ENCODE results near the gene AP2A2.

AP2A2 gene

DNA sequence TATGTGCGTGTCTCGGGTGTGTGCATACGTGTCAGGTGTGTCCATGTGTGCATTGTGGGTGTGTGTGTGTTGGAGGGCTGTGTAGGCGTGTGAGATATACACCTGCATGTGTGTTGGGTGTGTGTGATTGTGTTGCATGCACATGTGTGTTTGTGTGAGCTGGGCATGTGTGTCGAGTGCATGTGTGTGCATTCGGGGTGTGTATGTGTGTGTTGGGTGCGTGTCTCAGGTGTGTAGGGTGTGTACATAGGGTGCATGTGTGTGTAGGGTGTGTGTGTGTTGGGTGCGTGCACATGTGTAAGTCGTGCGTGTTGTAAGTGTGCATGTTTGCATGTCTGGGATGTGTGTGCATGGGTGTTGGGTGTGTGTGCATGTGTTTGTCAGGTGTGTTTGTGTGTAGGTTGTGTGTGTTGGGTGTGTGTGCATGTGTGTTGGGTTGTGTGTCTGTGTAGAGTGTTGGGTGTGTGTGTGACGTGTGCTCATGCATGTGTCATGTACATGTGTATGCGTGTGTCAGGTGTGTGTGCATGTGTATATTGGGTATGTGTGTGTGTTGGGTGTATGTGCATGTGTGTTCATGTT lies 106.7 kb downstream of the AP2A2 start:
- H4K20me1 ChIP-seq = no peaks in the 10 kb centered on the region
- no peaks in the 10 kb centered on the region for H3K9me3 ChIP-seq
- 0 out of 2 replicates have a peak, but pooled peaks cover 7% of the 10 kb centered on the region for H3K4me1 ChIP-seq
- H3K4me2 ChIP-seq = no peak overlapping the region
- no peak overlapping the region for H3K27ac ChIP-seq
- no peak for TF ChIP-seq Cebpa-rat (IDR thresholded peaks at IDR 0.05)
- no peaks in the 10 kb centered on the region for H3K36me3 ChIP-seq
- H3K9ac ChIP-seq = no peak overlapping the region
- no peak overlapping the region for H3K4me3 ChIP-seq
- no peaks in the 10 kb centered on the region for H3K27me3 ChIP-seq

DNA sequence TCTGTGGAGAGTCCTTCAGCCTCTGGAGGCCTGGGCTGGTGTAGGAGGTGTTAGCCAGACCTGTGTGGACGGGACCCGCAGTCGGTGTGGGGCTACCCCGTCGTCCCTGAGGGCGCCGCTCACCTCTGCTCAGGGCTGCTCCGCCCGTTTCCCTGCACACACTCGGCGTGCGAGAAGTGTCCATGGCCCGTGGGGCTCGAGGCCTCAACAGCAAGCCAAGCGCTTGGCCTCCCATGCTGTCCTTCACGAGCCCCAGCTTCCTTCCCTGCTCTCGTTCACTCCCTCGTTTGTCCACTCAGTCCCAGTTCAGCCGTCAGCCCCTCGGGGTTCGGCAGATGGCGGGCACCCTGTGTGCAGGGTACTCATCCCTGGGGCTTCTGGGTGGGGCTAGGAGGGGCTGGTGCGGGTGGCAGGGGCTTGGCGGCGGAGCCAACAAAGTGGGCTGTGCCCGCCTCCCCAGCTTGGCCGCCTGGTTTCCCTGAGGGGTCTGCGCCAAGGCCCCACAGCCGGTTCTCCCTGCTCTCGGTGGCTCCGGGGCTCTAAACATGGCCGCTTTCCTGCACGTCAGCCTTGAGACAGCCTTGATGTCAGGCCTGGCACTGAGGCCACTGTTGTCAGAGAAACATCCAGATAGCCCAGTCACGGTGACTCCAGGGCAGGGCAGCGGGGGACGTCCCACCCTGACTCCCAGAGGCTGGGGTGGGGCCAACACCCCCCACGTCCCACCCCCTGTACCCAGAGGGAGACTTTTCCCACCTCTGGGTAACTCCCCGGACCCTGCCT lies 107.5 kb downstream of the AP2A2 start:
- no peaks in the 10 kb centered on the region for H3K9me3 ChIP-seq
- H3K9ac ChIP-seq = no peak overlapping the region
- H3K27me3 ChIP-seq = no peaks in the 10 kb centered on the region
- H3K4me2 ChIP-seq = no peak overlapping the region
- H3K4me1 ChIP-seq = 0 out of 2 replicates have a peak, but pooled peaks cover 7% of the 10 kb centered on the region
- no peaks in the 10 kb centered on the region for H3K36me3 ChIP-seq
- no peak for TF ChIP-seq Cebpa-rat (IDR thresholded peaks at IDR 0.05)
- H3K27ac ChIP-seq = no peak overlapping the region
- no peaks in the 10 kb centered on the region for H4K20me1 ChIP-seq
- H3K4me3 ChIP-seq = no peak overlapping the region

DNA sequence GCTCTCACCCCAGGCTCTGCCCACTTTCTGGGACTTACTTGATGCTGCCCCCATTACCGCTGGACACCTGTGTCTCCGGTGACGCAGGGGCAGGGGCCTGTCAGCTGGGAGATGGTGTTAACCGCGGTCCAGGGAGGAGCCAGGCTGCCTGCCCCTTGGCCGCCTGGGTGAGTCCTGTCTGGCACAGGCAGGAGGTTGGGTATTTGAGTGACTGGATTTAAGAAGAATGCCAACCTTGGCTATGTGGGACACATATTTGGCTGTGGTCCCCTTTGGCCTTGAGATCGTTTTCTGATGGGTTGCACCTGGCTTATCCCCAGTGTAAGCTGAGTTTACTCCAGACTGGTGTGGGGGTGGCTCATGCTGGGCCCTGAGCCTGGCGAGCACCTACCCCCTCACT lies 108.3 kb downstream of the AP2A2 start:
- Histone ChIP-seq H3K4me2 (no peak overlapping the region), H3K4me1 (0 out of 2 replicates have a peak, but pooled peaks cover 7% of the 10 kb centered on the region), H3K9me3 (no peaks in the 10 kb centered on the region), H3K36me3 (no peaks in the 10 kb centered on the region), H3K27me3 (no peaks in the 10 kb centered on the region), H4K20me1 (no peaks in the 10 kb centered on the region), H3K27ac (0 out of 2 replicates have a peak overlapping the region, but pooled peaks have one; percentile 18), H3K4me3 (no peak overlapping the region), H3K9ac (no peak overlapping the region)
- no peak for TF ChIP-seq Cebpa-rat (IDR thresholded peaks at IDR 0.05)

DNA sequence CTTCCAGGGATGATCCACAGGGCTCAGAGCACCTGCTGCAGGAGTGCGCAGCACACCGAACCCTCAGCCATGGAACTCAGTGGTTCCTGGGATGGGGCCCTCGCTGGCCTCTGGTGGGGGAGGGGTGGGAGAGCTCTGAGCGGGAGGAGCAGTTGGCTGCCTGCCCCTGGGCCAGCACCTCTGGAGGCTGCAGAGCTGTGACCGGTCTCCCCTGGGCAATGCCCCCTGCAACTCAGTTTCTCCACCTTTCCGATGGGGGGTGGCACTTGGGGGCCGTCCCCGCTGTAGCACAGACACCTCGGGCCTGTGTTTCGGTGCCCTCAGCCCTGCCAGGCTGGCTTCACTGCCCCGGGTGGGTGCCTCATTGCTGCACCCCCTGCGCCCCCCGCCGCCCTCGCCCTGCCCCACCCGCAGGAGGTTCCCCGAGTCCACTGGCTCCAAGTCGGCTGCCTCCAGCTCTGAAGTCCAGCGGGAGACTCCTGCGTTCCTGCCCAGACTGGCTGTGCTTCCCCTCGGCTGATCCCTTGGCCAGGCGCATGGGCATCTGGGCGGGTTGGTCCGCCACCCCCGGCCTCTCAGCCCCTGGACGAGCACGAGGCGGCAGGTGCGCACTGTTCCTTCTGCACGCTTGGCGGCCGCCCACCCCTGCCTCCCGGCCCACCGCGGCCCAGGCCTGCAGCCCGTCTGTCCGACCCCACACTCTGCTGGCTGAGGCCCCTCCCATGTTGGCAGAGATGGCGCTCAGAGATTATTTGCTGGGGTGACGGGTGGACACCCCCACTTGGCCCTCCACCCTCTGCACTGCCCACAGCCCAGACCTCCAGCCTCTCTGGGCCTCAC lies 109.0 kb downstream of the AP2A2 start:
- no peaks in the 10 kb centered on the region for H3K9me3 ChIP-seq
- no peak overlapping the region for H3K4me2 ChIP-seq
- no peaks in the 10 kb centered on the region for H4K20me1 ChIP-seq
- H3K27ac ChIP-seq = no peak overlapping the region; the same call in 1 of the 2 replicates
- H3K4me1 ChIP-seq = peaks cover 12% of the 10 kb centered on the region; the same call in 1 of the 2 replicates
- no peak for TF ChIP-seq Cebpa-rat (IDR thresholded peaks at IDR 0.05)
- H3K4me3 ChIP-seq = no peak overlapping the region
- H3K27me3 ChIP-seq = no peaks in the 10 kb centered on the region
- H3K36me3 ChIP-seq = no peaks in the 10 kb centered on the region
- no peak overlapping the region for H3K9ac ChIP-seq

DNA sequence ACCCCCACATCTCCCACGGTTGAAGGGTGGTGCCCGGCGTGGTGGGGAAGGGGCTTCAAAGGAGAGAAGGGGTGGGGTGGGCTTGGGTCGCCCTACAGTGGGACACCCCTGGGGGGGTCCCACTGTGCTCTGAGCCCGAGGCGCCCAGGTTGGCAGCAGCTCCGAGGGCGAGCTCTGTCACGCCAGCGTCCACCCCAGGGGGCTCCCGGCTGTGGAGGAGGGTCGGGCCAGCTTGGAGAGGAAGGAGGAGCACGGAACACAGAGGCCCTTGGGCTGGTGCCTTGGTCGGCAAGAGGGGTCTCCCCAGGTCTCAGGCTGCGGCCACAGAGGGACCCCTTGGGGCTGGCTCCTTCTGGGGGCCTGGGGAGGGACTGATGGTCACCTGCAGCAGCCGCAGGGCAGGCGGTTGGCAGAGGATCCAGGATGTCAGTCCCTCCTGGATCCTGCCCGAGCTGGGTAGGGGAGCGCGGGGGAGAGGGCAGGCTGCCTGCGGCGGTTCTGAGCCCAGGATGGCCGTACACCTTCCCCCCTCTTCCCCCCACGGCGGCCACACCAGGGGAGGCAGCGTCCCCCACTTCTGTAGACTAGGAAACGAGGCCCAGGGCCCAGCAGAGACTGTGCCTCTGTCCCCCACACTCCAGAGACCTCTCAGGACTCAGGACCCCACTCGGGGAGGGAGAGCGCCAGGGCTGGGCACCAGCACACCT lies 110.1 kb downstream of the AP2A2 start:
- H3K27ac ChIP-seq = no peak overlapping the region
- H3K9me3 ChIP-seq = no peaks in the 10 kb centered on the region
- no peak overlapping the region for H3K4me2 ChIP-seq
- H3K36me3 ChIP-seq = no peaks in the 10 kb centered on the region
- no peaks in the 10 kb centered on the region for H3K27me3 ChIP-seq
- no peak for TF ChIP-seq Cebpa-rat (IDR thresholded peaks at IDR 0.05)
- no peak overlapping the region for H3K4me3 ChIP-seq
- no peaks in the 10 kb centered on the region for H4K20me1 ChIP-seq
- H3K4me1 ChIP-seq = peaks cover 23% of the 10 kb centered on the region
- no peak overlapping the region for H3K9ac ChIP-seq

DNA sequence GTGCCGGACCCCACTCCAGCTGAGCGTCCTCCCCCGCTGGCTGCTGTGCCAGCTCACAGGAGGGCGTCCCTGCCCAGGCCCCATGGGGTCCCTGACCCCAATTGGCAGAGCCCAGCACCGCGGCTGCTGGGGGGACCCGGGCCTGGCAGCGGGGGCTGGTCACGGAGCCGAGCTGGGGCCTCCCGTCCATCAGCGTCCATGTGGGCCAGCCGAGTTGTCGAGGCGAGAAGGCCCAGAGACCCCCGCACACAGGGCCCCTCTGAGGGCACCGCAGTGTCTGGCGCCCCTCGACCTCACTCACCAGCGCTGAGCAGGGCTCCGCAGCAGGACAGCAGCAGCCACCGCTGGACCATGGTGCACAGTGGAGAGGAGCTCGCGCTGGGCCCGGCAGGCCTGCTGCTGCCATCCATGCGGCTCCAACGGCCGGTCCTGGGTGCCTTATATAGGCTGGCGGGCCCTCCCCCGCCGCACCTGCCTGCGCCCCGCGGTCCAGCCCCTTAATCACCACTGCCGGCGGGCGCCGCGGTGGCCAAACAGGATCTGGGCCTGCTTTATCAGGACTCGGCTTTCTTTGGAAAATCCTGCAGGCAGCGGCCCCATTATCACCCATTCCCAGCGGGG lies 110.7 kb downstream of the AP2A2 start, which contains the start of gene MUC6:
MUC6 (minus strand) TSS at position 416 of the 621 bp plus-strand sequence; CDS start at position 353, 63 bp downstream.
- peaks cover 30% of the 10 kb centered on the region for H3K4me1 ChIP-seq
- H3K27me3 ChIP-seq = no peaks in the 10 kb centered on the region
- peak within 1 kb of the TSS; percentile 26; the same call in 1 of the 2 replicates for H3K27ac ChIP-seq
- no peak for TF ChIP-seq Cebpa-rat (IDR thresholded peaks at IDR 0.05)
- H3K36me3 ChIP-seq = no peaks in the 10 kb centered on the region
- H3K4me2 ChIP-seq = no peak within 1 kb of the TSS
- no peak within 1 kb of the TSS for H3K9ac ChIP-seq
- no peaks in the 10 kb centered on the region for H3K9me3 ChIP-seq
- no peaks in the 10 kb centered on the region for H4K20me1 ChIP-seq
- no peak within 1 kb of the TSS for H3K4me3 ChIP-seq

DNA sequence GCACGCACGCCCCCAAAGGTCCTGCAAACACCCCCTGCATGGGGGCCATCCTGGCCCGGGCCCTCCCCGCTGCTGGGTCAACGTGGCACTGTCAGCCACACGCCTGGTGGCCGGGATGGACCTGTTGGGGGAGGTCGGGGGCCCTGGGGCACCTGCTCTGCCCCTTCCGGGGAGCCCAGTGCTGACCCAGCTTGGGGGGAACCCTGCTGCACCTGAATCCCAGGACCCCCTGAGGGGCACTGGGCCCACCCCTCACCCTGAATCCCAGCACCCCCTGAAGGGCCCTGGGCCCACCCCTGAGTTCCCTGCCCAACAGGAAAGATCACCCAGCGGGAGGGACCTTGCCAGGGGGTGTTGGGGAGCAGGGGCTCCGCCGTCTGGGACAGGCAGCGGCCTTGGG lies 111.3 kb downstream of the AP2A2 start:
- peak overlapping the region; percentile 26; the same call in 1 of the 2 replicates for H3K27ac ChIP-seq
- no peaks in the 10 kb centered on the region for H4K20me1 ChIP-seq
- TF ChIP-seq Cebpa-rat (IDR thresholded peaks at IDR 0.05) = no peak
- no peak overlapping the region for H3K4me2 ChIP-seq
- H3K9ac ChIP-seq = no peak overlapping the region
- H3K36me3 ChIP-seq = no peaks in the 10 kb centered on the region
- no peak overlapping the region for H3K4me3 ChIP-seq
- no peaks in the 10 kb centered on the region for H3K9me3 ChIP-seq
- H3K27me3 ChIP-seq = no peaks in the 10 kb centered on the region
- peaks cover 35% of the 10 kb centered on the region for H3K4me1 ChIP-seq

DNA sequence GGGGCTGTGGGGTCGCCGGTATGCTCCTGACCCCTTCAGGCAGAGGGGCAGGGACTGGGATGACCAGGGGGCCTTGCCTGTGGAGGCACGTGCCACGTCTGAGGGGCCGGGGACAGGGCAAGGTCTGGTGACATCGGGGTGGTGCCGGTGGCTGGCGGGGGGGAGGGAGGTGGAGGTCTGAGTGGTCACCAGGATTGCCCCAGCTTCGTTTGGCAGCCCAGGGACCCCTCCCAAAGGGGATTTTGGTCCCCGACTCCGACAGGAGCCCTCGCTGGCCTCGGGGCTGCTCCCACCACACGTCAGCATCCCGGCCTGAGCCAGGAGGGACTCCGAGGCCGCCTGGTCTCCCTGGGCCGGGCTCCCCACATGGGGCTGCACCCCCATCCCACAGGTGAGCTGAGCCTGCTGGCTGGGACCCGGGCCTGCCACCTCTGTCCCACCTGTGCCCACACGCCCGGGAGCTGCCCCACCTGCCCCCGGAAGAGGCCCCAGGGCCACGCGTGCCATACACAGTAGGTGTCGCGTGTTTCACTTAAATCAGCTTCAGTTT lies 111.9 kb downstream of the AP2A2 start:
- H3K36me3 ChIP-seq = no peaks in the 10 kb centered on the region

More for the DNA sequence above, 111.9 kb downstream of the AP2A2 start:
- Histone ChIP-seq H3K4me1 (peaks cover 41% of the 10 kb centered on the region), H3K4me3 (no peak overlapping the region), H3K9me3 (no peaks in the 10 kb centered on the region), H3K27ac (peak overlapping the region; percentile 26; the same call in 1 of the 2 replicates), H3K9ac (no peak overlapping the region), H3K27me3 (no peaks in the 10 kb centered on the region), H4K20me1 (no peaks in the 10 kb centered on the region), H3K4me2 (no peak overlapping the region)
- no peak for TF ChIP-seq Cebpa-rat (IDR thresholded peaks at IDR 0.05)
